Spleen (tissue), 7 donors: ENCODE results near the gene MAP2K5.

Experiments
- POLR2AphosphoS5 ChIP-seq, 3 donors: sonication (generic); formaldehyde crosslinking; IDR thresholded peaks; one replicate each; pipeline ENCODE4 v1.5.1; 2017; ENCODE audit warnings: antibody characterized with exemption in 3 of 3
- TF ChIP-seq, protein P1 (sequence below), 11 experiments: fragments of 200-600 bp in 7 of 11; fragments of 450-650 bp in 4 of 11; sonication (generic) in 4 of 11; IDR thresholded peaks in 8 of 11; conservative IDR thresholded peaks in 3 of 11; 1 replicate in 7 of 11; 2 replicates in 4 of 11; pipeline versions ENCODE4 v1.4.0 to v1.8.0; 2016 to 2021; ENCODE audit warnings: antibody characterized with exemption in 11 of 11, inconsistent platforms in 4 of 11, mild to moderate bottlenecking in 1 of 11
- donor health status: DM: no; HTN: no; CAD: no; lungs with moderate emphysema.
- donor health status: DM: no; HTN: no; CAD: no.
- donor health status: DM: no; HTN: no; CAD: no.

DNA sequence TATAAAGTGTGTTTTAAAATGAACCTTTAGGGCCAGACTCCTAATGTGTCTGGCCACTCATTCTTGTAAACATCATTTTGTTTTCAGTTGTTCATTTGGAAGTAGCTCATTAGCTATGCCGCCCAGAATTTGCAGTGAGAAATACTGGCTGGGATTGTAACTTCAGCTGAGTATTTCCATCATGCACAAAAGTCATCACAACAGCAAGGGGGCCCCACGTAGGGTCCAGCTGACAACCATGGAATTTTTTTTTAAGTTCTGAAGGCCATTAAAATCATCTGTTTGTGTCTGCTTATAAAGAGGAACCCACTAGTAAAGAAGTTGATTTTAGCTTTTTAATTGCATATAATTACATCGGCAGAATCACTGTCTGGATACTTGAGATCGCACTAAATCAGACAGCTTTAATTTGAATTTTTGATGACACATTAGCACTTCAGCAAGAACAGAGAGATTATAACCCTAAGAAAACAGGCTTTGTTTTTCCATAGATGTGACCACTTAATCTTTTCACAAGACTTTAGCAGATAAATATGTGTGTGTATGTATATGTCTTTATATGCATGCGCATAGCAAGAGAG, 236.6 kb downstream of the MAP2K5 start:
- TF ChIP-seq POLR2AphosphoS5 (IDR thresholded peaks at IDR 0.05) = no peak
- TF ChIP-seq, protein P1, sequence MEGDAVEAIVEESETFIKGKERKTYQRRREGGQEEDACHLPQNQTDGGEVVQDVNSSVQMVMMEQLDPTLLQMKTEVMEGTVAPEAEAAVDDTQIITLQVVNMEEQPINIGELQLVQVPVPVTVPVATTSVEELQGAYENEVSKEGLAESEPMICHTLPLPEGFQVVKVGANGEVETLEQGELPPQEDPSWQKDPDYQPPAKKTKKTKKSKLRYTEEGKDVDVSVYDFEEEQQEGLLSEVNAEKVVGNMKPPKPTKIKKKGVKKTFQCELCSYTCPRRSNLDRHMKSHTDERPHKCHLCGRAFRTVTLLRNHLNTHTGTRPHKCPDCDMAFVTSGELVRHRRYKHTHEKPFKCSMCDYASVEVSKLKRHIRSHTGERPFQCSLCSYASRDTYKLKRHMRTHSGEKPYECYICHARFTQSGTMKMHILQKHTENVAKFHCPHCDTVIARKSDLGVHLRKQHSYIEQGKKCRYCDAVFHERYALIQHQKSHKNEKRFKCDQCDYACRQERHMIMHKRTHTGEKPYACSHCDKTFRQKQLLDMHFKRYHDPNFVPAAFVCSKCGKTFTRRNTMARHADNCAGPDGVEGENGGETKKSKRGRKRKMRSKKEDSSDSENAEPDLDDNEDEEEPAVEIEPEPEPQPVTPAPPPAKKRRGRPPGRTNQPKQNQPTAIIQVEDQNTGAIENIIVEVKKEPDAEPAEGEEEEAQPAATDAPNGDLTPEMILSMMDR (IDR thresholded peaks at IDR 0.05 in 8 of 11, conservative IDR thresholded peaks at IDR 0.05 in 3 of 11) = no peak
